HL-60 (cell line): Measurements from ENCODE around the gene ZMIZ2.

Source experiments
- DNase-seq, 2 experiments: peaks; one replicate each; pipeline ENCODE4 v3.0.0-alpha.2; 2010 to 2020; ENCODE audit warnings: low read depth in 1 of 2, low spot score in 1 of 2
- H3K27ac ChIP-seq: fragments of 250-450 bp; sonication (Bioruptor Pico); replicated peaks from 2 replicates; pipeline ENCODE4 v1.5.1; 2020; ENCODE audit warnings: mild to moderate bottlenecking, moderate library complexity
- H3K27me3 ChIP-seq: fragments of 250-450 bp; sonication (Bioruptor Pico); 2 replicates; pipeline ENCODE4 v1.5.1; 2021; ENCODE audit warnings: mild to moderate bottlenecking, moderate library complexity; ENCODE audit not compliant: insufficient read depth, poor library complexity, severe bottlenecking
- H3K4me3 ChIP-seq: replicated peaks from 2 replicates; pipeline ENCODE4 v1.5.1; 2011; ENCODE audit warnings: mild to moderate bottlenecking, control low read depth, low read length; ENCODE audit not compliant: insufficient read depth
- GABPA ChIP-seq: IDR thresholded peaks from 2 replicates; pipeline ENCODE4 v1.6.1; 2012; ENCODE audit warnings: low read depth
- POLR2AphosphoS5 ChIP-seq: IDR thresholded peaks from 2 replicates; pipeline ENCODE4 v1.6.1; 2012; ENCODE audit warnings: low read depth
- SPI1 ChIP-seq: IDR thresholded peaks from 2 replicates; pipeline ENCODE4 v1.6.1; 2012; ENCODE audit warnings: low read depth, mild to moderate bottlenecking, borderline replicate concordance
- TF ChIP-seq, protein P1 (sequence below): IDR thresholded peaks from one replicate; pipeline ENCODE4 v1.5.1; 2011; ENCODE audit warnings: low read length, control low read depth, inconsistent platforms; ENCODE audit not compliant: insufficient read depth
- TF ChIP-seq, protein P2 (sequence below): IDR thresholded peaks from 2 replicates; pipeline ENCODE4 v1.6.1; 2012; ENCODE audit warnings: low read depth; ENCODE audit not compliant: insufficient replicate concordance

Gene ZMIZ2

GRCh38 chr7:44764665-44765578, 16.3 kb downstream of the ZMIZ2 start:
- DNase-seq = peak in 1 of 2 experiments; percentile 33
- Histone ChIP-seq H3K27ac (no peak overlapping the region), H3K4me3 (no peak overlapping the region), H3K27me3 (no peaks in the 10 kb centered on the region)
- TF ChIP-seq POLR2AphosphoS5 = no peak
- TF ChIP-seq SPI1 = no peak
- TF ChIP-seq, protein P1, sequence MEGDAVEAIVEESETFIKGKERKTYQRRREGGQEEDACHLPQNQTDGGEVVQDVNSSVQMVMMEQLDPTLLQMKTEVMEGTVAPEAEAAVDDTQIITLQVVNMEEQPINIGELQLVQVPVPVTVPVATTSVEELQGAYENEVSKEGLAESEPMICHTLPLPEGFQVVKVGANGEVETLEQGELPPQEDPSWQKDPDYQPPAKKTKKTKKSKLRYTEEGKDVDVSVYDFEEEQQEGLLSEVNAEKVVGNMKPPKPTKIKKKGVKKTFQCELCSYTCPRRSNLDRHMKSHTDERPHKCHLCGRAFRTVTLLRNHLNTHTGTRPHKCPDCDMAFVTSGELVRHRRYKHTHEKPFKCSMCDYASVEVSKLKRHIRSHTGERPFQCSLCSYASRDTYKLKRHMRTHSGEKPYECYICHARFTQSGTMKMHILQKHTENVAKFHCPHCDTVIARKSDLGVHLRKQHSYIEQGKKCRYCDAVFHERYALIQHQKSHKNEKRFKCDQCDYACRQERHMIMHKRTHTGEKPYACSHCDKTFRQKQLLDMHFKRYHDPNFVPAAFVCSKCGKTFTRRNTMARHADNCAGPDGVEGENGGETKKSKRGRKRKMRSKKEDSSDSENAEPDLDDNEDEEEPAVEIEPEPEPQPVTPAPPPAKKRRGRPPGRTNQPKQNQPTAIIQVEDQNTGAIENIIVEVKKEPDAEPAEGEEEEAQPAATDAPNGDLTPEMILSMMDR = no peak
- TF ChIP-seq, protein P2, sequence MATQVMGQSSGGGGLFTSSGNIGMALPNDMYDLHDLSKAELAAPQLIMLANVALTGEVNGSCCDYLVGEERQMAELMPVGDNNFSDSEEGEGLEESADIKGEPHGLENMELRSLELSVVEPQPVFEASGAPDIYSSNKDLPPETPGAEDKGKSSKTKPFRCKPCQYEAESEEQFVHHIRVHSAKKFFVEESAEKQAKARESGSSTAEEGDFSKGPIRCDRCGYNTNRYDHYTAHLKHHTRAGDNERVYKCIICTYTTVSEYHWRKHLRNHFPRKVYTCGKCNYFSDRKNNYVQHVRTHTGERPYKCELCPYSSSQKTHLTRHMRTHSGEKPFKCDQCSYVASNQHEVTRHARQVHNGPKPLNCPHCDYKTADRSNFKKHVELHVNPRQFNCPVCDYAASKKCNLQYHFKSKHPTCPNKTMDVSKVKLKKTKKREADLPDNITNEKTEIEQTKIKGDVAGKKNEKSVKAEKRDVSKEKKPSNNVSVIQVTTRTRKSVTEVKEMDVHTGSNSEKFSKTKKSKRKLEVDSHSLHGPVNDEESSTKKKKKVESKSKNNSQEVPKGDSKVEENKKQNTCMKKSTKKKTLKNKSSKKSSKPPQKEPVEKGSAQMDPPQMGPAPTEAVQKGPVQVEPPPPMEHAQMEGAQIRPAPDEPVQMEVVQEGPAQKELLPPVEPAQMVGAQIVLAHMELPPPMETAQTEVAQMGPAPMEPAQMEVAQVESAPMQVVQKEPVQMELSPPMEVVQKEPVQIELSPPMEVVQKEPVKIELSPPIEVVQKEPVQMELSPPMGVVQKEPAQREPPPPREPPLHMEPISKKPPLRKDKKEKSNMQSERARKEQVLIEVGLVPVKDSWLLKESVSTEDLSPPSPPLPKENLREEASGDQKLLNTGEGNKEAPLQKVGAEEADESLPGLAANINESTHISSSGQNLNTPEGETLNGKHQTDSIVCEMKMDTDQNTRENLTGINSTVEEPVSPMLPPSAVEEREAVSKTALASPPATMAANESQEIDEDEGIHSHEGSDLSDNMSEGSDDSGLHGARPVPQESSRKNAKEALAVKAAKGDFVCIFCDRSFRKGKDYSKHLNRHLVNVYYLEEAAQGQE = no peak

- H3K27me3 ChIP-seq = no peaks in the 10 kb centered on the region
- DNase-seq = no peak
- H3K4me3 ChIP-seq = no peak overlapping the region
- TF ChIP-seq, protein P2 = no peak
- H3K27ac ChIP-seq = no peak overlapping the region
Measured at GRCh38 chr7:44765579-44766415, 17.1 kb downstream of the ZMIZ2 start.

- Histone ChIP-seq H3K27ac (no peak overlapping the region), H3K4me3 (no peak overlapping the region), H3K27me3 (no peaks in the 10 kb centered on the region)
- no peak for DNase-seq
- TF ChIP-seq GABPA = no peak
- TF ChIP-seq POLR2AphosphoS5 = no peak
- TF ChIP-seq, protein P2 = no peak
- no peak for TF ChIP-seq SPI1
- TF ChIP-seq, protein P1 = no peak
Measured at GRCh38 chr7:44766416-44766801, 17.8 kb downstream of the ZMIZ2 start.
